Stimulated activated CD4-positive, alpha-beta T cell treated with anti-CD3 and anti-CD28 coated beads, TNF-alpha, amount 100 ng/mL, for 4 hours (primary cell): Measurements from ENCODE around the gene TMEM234.

ENCODE experiments used
- DNase-seq, 3 experiments: peaks; one replicate each; pipeline ENCODE4 v3.0.0-alpha.2; 2020; ENCODE audit warnings: low read depth in 3 of 3

The TMEM234 gene

GRCh38 chr1:32179193-32179442 is 43.0 kb downstream of the TMEM234 start:
- DNase-seq, result no peak

DNA sequence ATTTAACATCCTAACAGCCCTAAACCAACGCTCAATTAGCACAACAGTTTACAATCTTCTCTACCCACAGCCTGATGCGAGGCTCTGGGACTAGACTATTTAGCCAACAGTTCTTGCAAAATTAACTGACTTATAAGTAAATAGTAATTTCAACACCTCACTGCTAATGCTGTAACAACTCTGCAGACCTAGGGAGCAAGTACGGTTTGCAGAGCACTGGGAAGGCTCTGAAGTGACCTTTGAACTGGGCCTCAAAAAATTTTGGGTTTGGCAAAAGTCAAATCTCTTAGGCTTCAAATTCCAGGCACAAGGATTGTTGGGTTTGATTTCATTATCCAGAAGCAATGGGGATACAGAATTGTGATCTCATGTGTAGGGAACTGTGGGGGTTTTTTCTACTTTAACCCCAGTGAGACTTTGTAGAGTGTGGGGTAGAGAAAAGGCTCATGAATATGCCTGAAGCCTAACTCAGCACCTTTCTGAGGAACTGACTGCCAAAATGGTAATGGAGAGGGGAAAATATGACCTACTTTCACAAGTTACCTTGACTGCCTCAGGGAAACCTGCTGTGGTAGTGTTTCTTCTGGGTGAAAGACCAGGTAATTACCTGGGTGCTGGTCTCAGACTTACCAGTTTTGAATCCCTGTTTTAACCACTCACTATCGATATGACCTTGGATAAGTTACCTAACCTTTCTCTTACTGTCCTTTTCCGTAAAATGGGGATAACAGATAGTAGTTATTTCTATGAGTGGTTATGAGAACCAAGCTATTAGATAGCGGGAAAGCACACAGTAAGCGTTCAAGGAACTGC is 43.6 kb downstream of the TMEM234 start:
- no peak for DNase-seq

DNA sequence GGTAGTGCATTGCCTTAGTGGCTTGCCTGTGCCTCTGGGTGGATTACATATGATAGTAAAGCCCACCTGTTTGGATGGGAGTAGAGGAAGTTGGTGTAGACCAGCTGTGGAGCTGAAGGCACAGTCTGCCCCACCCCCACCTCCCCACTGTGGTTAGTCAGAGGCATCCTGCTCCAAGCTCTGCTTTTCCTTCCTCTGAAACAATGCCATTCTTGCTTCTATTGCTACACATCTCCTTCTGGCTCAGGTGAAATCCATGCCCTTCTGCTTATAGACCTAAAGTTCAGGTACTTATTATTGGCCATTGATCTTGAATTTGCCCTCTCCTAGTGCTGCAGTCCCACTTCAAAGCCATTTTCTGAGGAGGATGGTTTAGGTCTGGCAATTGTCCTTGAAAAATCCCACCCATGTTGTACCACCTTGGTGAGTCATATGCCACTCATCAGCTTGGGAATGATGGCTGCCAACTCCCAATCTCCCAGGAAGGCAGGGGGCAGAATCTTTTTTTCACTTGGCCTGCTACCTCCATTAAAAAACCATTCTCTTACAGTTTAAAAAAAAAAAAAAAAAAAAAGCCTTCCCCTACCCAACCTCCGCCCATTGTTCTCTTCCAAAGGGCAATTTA is 49.4 kb downstream of the TMEM234 start:
- DNase-seq, result no peak

DNA sequence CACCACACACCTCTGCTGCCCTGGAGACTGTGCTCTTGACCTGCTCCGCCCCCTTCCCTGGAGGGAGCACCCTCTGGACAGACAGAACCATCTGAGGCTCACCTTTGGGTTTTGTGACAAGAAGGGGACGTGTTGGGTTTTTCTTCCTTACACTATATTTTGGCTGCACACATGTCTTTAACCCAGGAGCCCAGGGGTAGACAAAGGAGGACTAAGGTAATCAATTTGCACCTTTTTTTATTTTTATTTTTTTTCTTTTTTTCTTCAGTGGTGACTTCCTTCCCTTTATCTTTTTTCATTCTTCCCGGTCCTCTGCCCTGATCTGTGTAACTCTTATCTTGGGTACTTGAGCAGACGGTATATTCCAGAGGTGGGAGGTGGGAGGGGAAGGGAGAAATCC is 51.2 kb downstream of the TMEM234 start:
- no peak for DNase-seq
